Measurements from ENCODE around the gene PTRHD1.

DNA sequence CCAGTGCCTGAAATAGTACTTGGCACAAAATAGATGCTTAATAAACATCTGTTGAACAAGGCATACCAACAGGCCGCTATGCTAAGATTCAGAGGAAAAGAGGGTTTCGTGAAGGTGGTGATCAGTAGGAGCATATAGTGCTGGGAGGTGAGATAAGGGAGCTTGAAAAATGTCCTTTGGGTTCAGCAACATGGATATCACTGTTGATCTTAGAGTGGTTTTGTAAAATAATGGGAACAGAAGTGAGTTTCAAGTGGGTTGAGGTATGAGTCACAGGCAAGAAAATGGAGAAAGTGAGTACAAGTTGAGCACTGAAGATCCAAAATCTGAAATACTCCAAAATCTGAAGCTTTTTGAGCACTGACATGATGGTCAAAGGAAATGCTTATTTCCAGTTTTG, 4.5 kb upstream of the PTRHD1 start:
- TF ChIP-seq, protein P1, sequence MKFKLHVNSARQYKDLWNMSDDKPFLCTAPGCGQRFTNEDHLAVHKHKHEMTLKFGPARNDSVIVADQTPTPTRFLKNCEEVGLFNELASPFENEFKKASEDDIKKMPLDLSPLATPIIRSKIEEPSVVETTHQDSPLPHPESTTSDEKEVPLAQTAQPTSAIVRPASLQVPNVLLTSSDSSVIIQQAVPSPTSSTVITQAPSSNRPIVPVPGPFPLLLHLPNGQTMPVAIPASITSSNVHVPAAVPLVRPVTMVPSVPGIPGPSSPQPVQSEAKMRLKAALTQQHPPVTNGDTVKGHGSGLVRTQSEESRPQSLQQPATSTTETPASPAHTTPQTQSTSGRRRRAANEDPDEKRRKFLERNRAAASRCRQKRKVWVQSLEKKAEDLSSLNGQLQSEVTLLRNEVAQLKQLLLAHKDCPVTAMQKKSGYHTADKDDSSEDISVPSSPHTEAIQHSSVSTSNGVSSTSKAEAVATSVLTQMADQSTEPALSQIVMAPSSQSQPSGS (IDR thresholded peaks at IDR 0.05; ENCODE audit: low read length): no peak
- TF ChIP-seq TBL1XR1 (IDR thresholded peaks at IDR 0.05; ENCODE audit: low read depth, low read length) (no peak), FOS (IDR thresholded peaks at IDR 0.05; ENCODE audit: borderline replicate concordance, extremely low read depth, insufficient read length) (no peak), POLR2AphosphoS5 (IDR thresholded peaks at IDR 0.05; ENCODE audit: low read length) (no peak)
- TF ChIP-seq, protein P2, sequence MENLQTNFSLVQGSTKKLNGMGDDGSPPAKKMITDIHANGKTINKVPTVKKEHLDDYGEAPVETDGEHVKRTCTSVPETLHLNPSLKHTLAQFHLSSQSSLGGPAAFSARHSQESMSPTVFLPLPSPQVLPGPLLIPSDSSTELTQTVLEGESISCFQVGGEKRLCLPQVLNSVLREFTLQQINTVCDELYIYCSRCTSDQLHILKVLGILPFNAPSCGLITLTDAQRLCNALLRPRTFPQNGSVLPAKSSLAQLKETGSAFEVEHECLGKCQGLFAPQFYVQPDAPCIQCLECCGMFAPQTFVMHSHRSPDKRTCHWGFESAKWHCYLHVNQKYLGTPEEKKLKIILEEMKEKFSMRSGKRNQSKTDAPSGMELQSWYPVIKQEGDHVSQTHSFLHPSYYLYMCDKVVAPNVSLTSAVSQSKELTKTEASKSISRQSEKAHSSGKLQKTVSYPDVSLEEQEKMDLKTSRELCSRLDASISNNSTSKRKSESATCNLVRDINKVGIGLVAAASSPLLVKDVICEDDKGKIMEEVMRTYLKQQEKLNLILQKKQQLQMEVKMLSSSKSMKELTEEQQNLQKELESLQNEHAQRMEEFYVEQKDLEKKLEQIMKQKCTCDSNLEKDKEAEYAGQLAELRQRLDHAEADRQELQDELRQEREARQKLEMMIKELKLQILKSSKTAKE (IDR thresholded peaks at IDR 0.05; ENCODE audit: low read depth, poor library complexity, severe bottlenecking): no peak
- TF ChIP-seq, protein P3, sequence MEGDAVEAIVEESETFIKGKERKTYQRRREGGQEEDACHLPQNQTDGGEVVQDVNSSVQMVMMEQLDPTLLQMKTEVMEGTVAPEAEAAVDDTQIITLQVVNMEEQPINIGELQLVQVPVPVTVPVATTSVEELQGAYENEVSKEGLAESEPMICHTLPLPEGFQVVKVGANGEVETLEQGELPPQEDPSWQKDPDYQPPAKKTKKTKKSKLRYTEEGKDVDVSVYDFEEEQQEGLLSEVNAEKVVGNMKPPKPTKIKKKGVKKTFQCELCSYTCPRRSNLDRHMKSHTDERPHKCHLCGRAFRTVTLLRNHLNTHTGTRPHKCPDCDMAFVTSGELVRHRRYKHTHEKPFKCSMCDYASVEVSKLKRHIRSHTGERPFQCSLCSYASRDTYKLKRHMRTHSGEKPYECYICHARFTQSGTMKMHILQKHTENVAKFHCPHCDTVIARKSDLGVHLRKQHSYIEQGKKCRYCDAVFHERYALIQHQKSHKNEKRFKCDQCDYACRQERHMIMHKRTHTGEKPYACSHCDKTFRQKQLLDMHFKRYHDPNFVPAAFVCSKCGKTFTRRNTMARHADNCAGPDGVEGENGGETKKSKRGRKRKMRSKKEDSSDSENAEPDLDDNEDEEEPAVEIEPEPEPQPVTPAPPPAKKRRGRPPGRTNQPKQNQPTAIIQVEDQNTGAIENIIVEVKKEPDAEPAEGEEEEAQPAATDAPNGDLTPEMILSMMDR (IDR thresholded peaks at IDR 0.05 in 2 of 3, conservative IDR thresholded peaks at IDR 0.05 in 1 of 3; ENCODE audit: control insufficient read depth in 2 of 3, extremely low read depth in 1 of 3, insufficient read depth in 1 of 3, low read depth in 3 of 3, low read length in 3 of 3): no peak
